GM08714 (cell line): ENCODE data around the gene DUSP16.
A peak's percentile ranks its signal among the peaks of the same experiment; 100 is the strongest.
"Not testable (repeated sequence)": the region's sequence is repeated elsewhere in the genome, so short reads cannot be mapped to it uniquely, and the experiment has no call there.

Source experiments
- H3K4me3 ChIP-seq: fragments of 200-500 bp; sonication (Bioruptor generic); 2 replicates; pipeline ENCODE4 v1.5.1; 2014; ENCODE audit warnings: mild to moderate bottlenecking, low read length, inconsistent platforms
- ZNF274 ChIP-seq: IDR thresholded peaks from 2 replicates; pipeline ENCODE4 v1.6.1; 2012; ENCODE audit warnings: mild to moderate bottlenecking, low read depth, low read length

The DUSP16 gene

GRCh38 chr12:12590961-12591360 is 28.3 kb upstream of the DUSP16 start:
- H3K4me3 ChIP-seq = no peak overlapping the region
- no peak for TF ChIP-seq ZNF274

- not testable (repeated sequence) for H3K4me3 ChIP-seq
Observed at GRCh38 chr12:12588436-12588835, 25.8 kb upstream of the DUSP16 start.

DNA sequence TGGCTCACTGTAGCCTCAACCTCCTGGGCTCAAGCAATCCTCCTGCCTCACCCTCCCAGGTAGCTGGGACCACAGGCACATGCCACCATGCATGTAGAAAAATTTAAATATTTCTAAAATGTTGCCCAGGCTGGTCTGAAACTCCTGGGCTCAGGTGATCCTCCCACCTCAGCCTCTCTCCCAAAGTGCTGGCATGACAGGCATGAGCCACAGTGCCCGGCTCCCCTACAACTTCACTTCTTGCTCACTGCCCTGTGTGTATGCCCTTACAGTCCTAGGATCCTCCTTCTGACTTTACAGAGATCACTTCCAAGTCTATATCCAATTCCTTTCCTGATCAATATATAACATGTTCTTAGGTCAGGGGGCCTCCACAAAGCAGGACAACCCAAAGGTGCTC is 25.2 kb upstream of the DUSP16 start:
- H3K4me3 ChIP-seq = no peak overlapping the region
- TF ChIP-seq ZNF274 = no peak

- H3K4me3 ChIP-seq = no peak overlapping the region
- TF ChIP-seq ZNF274 = no peak
Observed at GRCh38 chr12:12586879-12587675, 24.4 kb upstream of the DUSP16 start.

- TF ChIP-seq ZNF274 = no peak
- no peak overlapping the region for H3K4me3 ChIP-seq
Observed at GRCh38 chr12:12585115-12585863, 22.6 kb upstream of the DUSP16 start.

DNA sequence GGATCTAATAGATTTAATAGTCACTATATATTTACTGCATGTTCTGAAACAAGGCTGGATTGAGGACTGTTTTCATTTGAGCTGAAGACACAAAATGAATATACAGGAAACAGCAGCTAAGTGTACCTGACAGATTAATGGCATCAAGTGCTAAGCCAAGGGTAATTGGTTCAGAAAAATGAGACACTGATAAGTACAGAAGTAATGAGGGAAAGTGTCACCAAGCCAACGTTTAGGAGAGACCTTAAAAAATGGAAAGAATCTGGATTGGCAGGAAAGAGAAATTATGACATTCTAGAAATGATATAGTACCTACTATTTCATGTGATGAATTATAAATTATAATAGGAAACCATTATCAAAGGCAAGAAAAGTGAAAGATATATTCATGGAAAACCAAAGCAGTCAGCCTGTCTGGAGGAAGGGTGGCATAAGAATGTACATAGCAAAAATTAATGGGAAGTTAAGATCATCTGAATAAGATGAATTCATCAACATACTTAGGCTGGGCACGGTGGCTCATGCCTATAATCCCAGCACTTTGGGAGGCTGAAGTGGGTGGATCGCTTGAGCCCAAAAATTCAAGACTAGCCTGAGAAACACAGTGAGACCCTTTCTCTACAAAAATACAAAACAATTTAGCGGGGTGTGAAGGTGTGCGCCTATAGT is 21.0 kb upstream of the DUSP16 start:
- no peak overlapping the region for H3K4me3 ChIP-seq
- TF ChIP-seq ZNF274 = no peak

GRCh38 chr12:12582895-12583303 is 20.2 kb upstream of the DUSP16 start:
- no peak overlapping the region for H3K4me3 ChIP-seq
- no peak for TF ChIP-seq ZNF274

- no peak overlapping the region; the same call in 1 of the 2 replicates for H3K4me3 ChIP-seq
- TF ChIP-seq ZNF274 = no peak
Observed at GRCh38 chr12:12582193-12582881, 19.7 kb upstream of the DUSP16 start.

DNA sequence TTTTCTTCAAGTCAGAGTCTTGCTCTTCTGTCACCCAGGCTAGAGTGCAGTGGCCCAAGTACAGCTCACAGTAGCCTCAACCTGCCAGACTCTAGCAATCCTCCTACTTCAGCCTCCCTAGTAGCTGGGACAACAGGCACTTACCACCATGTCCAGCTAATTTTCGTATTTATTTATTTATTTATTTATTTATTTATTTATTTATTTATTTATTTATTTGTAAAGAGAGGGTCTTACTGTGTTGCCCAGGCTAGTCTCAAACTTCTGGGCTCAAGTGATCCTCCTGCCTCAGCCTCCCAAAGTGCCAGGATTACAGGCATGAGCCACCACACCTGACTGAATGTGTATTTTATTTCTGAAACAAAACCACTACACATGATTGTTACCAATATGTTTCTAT is 18.1 kb upstream of the DUSP16 start:
- H3K4me3 ChIP-seq = not testable (repeated sequence)

DNA sequence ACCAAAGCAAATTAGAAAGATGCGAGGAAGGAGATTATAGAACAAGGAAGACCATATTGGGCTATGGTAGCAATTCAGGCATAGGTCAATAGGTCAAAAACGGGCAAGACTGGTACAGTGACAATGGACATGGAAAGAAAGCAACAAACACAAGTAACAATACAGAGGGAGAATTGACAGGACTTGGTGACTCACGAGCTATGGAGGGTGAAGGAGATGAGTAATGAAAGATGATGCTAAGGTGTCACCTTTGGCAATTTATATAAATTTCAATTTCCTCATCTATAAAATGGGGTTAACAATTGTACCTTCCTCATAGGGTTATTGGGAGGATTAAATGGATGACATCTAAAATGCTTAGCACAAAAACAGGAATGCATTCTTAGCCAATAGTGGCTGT is 15.1 kb upstream of the DUSP16 start:
- TF ChIP-seq ZNF274 = no peak
- no peak overlapping the region for H3K4me3 ChIP-seq

GRCh38 chr12:12572659-12573058 is 10.0 kb upstream of the DUSP16 start:
- no peak overlapping the region for H3K4me3 ChIP-seq

GRCh38 chr12:12565971-12566370 is 3.3 kb upstream of the DUSP16 start:
- H3K4me3 ChIP-seq = not testable (repeated sequence)

More at GRCh38 chr12:12572659-12573058, 10.0 kb upstream of the DUSP16 start:
- no peak for TF ChIP-seq ZNF274

DNA sequence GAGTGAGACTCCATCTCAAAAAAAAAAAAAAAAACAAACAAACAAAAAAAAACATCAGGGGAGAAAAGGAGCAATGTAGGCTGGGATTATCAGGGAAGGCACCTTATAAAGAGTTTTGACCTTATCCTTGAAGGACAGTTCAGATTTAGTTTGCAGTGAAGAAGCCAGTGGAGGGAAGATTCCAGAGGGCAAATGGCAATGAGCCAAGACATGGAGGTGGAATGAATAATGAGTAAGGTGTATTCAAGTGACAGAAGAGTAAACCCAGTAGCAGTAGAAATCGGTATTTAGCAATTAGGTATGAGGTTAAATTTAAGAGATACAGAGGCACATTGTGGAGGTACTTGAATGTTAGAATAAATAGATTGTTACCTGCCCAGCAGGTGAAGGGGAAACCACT is 2.2 kb upstream of the DUSP16 start:
- no peak overlapping the region for H3K4me3 ChIP-seq
- no peak for TF ChIP-seq ZNF274

- peak overlapping the region; percentile 83 for H3K4me3 ChIP-seq
- TF ChIP-seq ZNF274 = no peak
Observed at GRCh38 chr12:12563290-12563928, 746 bp upstream of the DUSP16 start.
